ENCODE data around the gene RAP1GDS1.

DNA sequence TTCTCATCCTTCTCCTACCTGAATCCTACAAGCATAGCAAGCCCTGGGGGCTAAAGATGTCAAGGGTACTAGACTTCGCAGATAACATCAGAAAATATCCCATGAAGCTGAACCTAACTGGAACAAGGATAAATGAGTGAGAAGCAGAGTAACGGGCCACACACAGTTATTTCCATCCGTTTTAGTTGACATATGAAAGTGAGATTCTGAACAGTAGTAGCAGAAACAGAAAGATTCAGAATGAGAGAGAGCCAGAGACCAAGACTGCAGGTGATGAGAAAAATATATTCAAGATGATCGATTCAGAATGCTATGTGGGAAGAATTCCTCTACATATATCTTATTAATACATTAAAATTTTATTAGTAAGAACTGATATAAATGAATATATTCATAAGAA is 232.1 kb downstream of the RAP1GDS1 start:
- no peak for TF ChIP-seq SUZ12 (IDR thresholded peaks at IDR 0.05; ENCODE audit: extremely low read depth, insufficient read depth, insufficient read length)
- no peak for TF ChIP-seq ZNF274 (IDR thresholded peaks at IDR 0.05; ENCODE audit: low read depth, low read length)

All from NT2/D1 (cell line).